NOMO-1 treated with DMSO at 0.1 percent for 48 hours (cell line): Measurements from ENCODE around the gene AFTPH.

ENCODE experiments used
- DNase-seq: peaks from one replicate; lab custom pipeline; 2025; ENCODE audit not compliant: unreplicated experiment; lab: John Stamatoyannopoulos, UW

Gene AFTPH

GRCh38 chr2:64608867-64609226 is 84.7 kb downstream of the AFTPH start:
- peak; percentile 27 for DNase-seq

DNA sequence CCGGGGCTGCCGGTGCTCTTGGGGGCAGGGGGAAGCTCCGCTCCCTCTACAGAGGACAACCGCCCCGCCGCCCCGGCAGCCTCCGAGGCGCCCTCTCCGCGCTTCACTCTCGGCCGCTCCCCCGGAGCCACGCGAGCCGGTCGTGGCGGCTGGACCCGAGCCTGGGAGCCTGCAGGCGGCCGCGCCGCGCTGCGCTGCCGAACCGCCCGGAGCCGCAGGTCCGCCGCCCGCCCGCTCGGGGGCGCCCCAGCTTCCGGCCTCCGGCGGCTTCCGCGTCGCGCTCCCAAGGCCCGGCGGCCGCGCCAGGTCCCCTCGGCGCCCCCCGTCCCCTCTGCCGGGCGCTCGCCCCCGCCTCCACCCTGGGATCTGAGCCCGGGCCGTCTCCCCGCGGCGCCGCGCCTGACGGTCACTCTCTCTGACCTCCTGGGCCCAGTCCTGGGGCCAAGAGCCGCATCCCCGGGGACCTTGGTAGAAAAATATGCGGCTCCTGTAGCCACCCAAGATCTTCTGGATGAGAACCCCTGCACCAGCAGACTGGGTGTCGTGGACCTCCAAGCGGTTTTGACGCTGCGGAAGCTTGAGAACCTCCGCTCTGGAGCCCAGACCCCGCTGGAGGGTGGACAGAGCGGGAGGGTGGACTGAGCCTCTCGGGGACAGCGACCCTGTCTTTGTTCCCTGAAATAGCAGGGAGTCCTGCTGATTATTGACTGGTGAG is 85.3 kb downstream of the AFTPH start:
- DNase-seq = peak; percentile 59

DNA sequence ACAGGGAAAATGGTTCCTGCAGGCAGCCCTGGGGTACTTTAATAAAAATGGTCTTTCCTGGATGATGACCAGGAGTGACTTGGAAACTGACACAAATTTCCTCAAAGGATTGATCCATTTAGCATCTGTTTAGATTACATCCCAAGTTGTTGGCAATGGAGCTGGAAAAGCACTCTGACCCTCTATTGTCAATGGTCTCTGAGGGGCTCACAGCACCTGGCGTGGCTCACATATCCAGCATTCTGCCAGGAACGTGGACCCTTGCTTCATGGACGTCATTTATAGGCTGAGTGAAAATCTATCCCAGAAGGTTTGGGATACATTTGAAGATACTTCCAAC is 85.8 kb downstream of the AFTPH start:
- DNase-seq = no peak

GRCh38 chr2:64610316-64610855 is 86.3 kb downstream of the AFTPH start:
- no peak for DNase-seq

GRCh38 chr2:64612575-64613195 is 88.6 kb downstream of the AFTPH start:
- DNase-seq = no peak

DNA sequence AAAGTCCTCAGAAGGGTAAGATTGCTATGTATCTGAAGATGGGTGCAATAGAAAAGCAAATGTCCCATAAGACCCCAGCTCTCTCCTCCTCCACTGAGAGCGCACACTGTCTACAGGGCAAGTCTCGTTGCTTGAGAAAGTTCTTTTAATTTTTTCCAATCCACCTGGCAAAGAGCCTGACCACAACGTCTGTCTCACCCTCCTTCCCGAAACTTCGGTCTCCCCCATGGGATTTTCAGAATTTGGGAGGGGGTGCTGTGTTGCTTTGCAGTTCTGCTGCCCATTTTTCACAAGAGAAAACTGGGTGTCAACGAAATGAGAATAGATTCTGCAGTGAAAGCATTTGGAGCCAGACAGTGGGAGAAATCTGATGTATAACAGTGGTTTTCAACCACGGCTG is 89.1 kb downstream of the AFTPH start:
- DNase-seq = no peak

- no peak for DNase-seq
These were observed 91.2 kb downstream of the AFTPH start for GRCh38 chr2:64615192-64615763.

GRCh38 chr2:64615844-64616536 is 91.9 kb downstream of the AFTPH start:
- no peak for DNase-seq

- DNase-seq = no peak
These were observed 93.6 kb downstream of the AFTPH start for GRCh38 chr2:64617631-64618151.

GRCh38 chr2:64620661-64621060 is 96.5 kb downstream of the AFTPH start:
- no peak for DNase-seq

- no peak for DNase-seq
These were observed 98.5 kb downstream of the AFTPH start for GRCh38 chr2:64622443-64623241.

- no peak for DNase-seq
These were observed 99.2 kb downstream of the AFTPH start for GRCh38 chr2:64623242-64623850.

GRCh38 chr2:64624108-64624610 is 100.0 kb downstream of the AFTPH start:
- no peak for DNase-seq

- no peak for DNase-seq
These were observed 100.7 kb downstream of the AFTPH start for GRCh38 chr2:64624862-64625261.

DNA sequence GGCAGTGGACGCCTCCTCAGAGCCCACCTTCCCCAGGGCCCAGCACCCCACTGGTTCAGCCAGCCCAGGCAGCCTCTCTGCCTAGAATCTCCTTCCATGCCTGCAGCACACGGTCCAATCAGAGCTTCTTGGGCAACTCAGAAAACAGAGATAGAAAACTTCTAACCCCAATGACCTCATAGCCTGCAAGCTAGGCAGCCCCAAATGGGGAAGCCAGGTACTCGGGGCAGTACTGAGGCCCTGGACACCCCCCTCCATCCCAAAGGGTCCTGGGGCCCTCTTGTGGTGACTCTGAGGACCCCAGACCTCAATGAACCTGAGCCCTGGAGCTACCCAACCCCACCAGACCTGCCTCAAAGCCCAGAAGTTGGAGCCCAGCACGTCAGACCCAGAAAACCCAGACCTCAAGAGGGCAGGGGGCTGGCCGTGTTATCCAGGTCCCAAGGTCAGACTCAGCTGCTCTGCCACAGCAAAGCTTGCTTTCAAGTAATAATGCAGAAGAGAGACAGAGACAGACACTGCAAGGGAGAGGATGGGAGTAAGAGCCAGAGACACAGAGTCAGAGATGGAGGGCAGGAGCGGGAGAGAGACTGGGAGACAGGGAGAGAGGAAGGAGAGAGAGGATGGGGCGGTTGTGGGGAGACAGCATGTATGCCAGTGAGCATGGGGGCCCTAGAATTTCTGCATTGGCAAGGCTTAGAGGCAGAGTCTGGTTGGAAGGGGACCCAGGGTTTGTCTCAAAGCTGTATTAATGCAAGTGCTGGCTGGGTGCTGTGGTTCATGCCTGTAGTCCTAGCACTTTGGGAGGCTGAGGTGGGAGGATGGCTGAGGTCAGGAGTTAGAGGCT is 101.4 kb downstream of the AFTPH start:
- DNase-seq = peak; percentile 54

- DNase-seq = no peak
These were observed 102.2 kb downstream of the AFTPH start for GRCh38 chr2:64626146-64626809.

- DNase-seq = no peak
These were observed 103.0 kb downstream of the AFTPH start for GRCh38 chr2:64626963-64627760.
